K562 (cell line): ENCODE results near the gene POLR2C. TPM values are rescaled to one million over a fixed set of nuclear protein-coding genes. Genes with fewer than 3 reads are reported as not detected.

Experiments
- ATAC-seq: fragments of 200-7000 bp; cut with Tn5 transposase; 3 replicates; pipeline ENCODE4 v1.9.1; 2020; ENCODE audit warnings: moderate library complexity
- BruUV-seq: library from RNA; stranded (reverse); fragments of 400-500 nt; replicated peaks from 2 replicates; lab custom pipeline; 2021; lab: Mats Ljungman, UMichigan
- CTCF ChIA-PET: fragments of 300-600 bp; formaldehyde crosslinking; extraction: SDS; loops from one replicate; lab custom pipeline; 2021; ENCODE audit warnings: low intra/inter-chr PET ratio; lab: Yijun Ruan, JAX
- POLR2A ChIA-PET: fragments of 300-600, 350-650 bp; sonication (Branson Sonifier 250); formaldehyde crosslinking; extraction: SDS; loops from one replicate; lab custom pipeline; 2021; ENCODE audit warnings: antibody characterized with exemption, inconsistent platforms; lab: Yijun Ruan, JAX
- DNase-seq, 4 experiments: peaks; one replicate each; pipeline versions ENCODE4 v3.0.0 to v3.0.0-alpha.2; 2011 to 2018; ENCODE audit warnings: low spot score in 3 of 4, mixed read lengths in 3 of 4; ENCODE audit errors: extremely low read depth in 1 of 4
- FAIRE-seq: peaks from 2 replicates; lab custom pipeline; 2011; peaks lifted over from hg19 to GRCh38; lab: Jason Lieb, UNC
- H2AFZ ChIP-seq: 2 replicates; pipeline ENCODE4 v1.6.0; 2011; ENCODE audit warnings: low read depth, low read length, control low read depth, inconsistent platforms
- H3K27ac ChIP-seq: fragments of 200-600 bp; 3 replicates; pipeline ENCODE4 v1.8.0; 2011; ENCODE audit warnings: low read depth, mild to moderate bottlenecking, control low read depth, inconsistent platforms, low read length, moderate library complexity, mixed read lengths; ENCODE audit errors: extremely low read depth
- H3K27me3 ChIP-seq, 2 experiments: fragments of 300-600 bp in 1 of 2; 2 replicates in 1 of 2; 3 replicates in 1 of 2; pipeline versions ENCODE4 v1.6.0 to v1.8.0; 2011; ENCODE audit warnings: inconsistent platforms in 2 of 2, low read length in 2 of 2, mild to moderate bottlenecking in 1 of 2, mixed read lengths in 1 of 2, moderate library complexity in 1 of 2; ENCODE audit not compliant: control insufficient read depth in 2 of 2, insufficient read depth in 2 of 2
- H3K36me3 ChIP-seq: fragments of 300-600 bp; 3 replicates; pipeline ENCODE4 v1.8.0; 2011; ENCODE audit warnings: mild to moderate bottlenecking, low read length, inconsistent platforms; ENCODE audit not compliant: control insufficient read depth, insufficient read depth
- H3K4me1 ChIP-seq, 2 experiments: fragments of 200-600 bp in 1 of 2; replicated peaks in 1 of 2; 2 replicates in 1 of 2; 3 replicates in 1 of 2; pipeline versions ENCODE4 v1.5.1 to v1.8.0; 2011; ENCODE audit warnings: inconsistent platforms in 2 of 2, low read length in 2 of 2, mild to moderate bottlenecking in 1 of 2, mixed read lengths in 1 of 2, moderate library complexity in 1 of 2; ENCODE audit not compliant: control insufficient read depth in 2 of 2, insufficient read depth in 2 of 2
- H3K4me2 ChIP-seq: 2 replicates; pipeline ENCODE4 v1.6.1; 2011; ENCODE audit warnings: low read length, control low read depth, inconsistent platforms, mixed read lengths; ENCODE audit not compliant: insufficient read depth
- H3K4me3 ChIP-seq: fragments of 200-600 bp; sonication (generic), shearing (Covaris generic); 2 replicates; pipeline ENCODE4 v1.5.1; 2016; ENCODE audit warnings: control low read depth, inconsistent platforms
- H3K79me2 ChIP-seq: fragments of 200-600 bp; 3 replicates; pipeline ENCODE4 v1.8.0; 2011; ENCODE audit warnings: low read length, inconsistent platforms; ENCODE audit not compliant: control insufficient read depth, insufficient read depth
- H3K9ac ChIP-seq, 2 experiments: 2 replicates each; pipeline versions ENCODE4 v1.6.0 to v1.6.1; 2011; ENCODE audit warnings: low read depth in 2 of 2, low read length in 2 of 2, control low read depth in 1 of 2, inconsistent platforms in 1 of 2, mild to moderate bottlenecking in 1 of 2, mixed read lengths in 1 of 2; ENCODE audit not compliant: insufficient read depth in 1 of 2
- H3K9me1 ChIP-seq: one replicate; pipeline ENCODE4 v1.6.0; 2011; ENCODE audit warnings: inconsistent platforms, mild to moderate bottlenecking, low read length, moderate library complexity; ENCODE audit not compliant: control insufficient read depth, insufficient read depth
- H3K9me3 ChIP-seq: replicated peaks from 2 replicates; pipeline ENCODE4 v1.5.1; 2011; ENCODE audit warnings: low read depth, low read length, inconsistent platforms; ENCODE audit not compliant: control insufficient read depth, insufficient read depth
- H4K20me1 ChIP-seq: replicated peaks from 2 replicates; pipeline ENCODE4 v1.6.1; 2011; ENCODE audit warnings: low read length, inconsistent platforms, mixed read lengths; ENCODE audit not compliant: control insufficient read depth, insufficient read depth
- CEBPB ChIP-seq: fragments of 450-650 bp; IDR thresholded peaks from 2 replicates; pipeline ENCODE4 v1.6.1; 2016; ENCODE audit warnings: missing genetic modification characterization, missing compliant biosample characterization
- FOXP1 ChIP-seq: sonication (generic); formaldehyde crosslinking; IDR thresholded peaks from 2 replicates; pipeline ENCODE4 v1.8.0; 2022; ENCODE audit warnings: mild to moderate bottlenecking, missing genetic modification reagents
- HSF4 ChIP-seq: fragments of 250-450 bp; sonication (Bioruptor Pico); IDR thresholded peaks from 2 replicates; pipeline ENCODE4 v2.1.2; 2022; ENCODE audit warnings: mild to moderate bottlenecking, moderate library complexity, borderline replicate concordance
- PTRF ChIP-seq: fragments of 450-650 bp; IDR thresholded peaks from 2 replicates; pipeline ENCODE4 v1.6.1; 2016; ENCODE audit warnings: mild to moderate bottlenecking, missing genetic modification characterization, missing compliant biosample characterization
- RFX7 ChIP-seq: fragments of 250-450 bp; sonication (Bioruptor Pico); IDR thresholded peaks from 2 replicates; pipeline ENCODE4 v1.5.1; 2021; ENCODE audit warnings: mild to moderate bottlenecking
- TRIM28 ChIP-seq: fragments of 450-650 bp; IDR thresholded peaks from 2 replicates; pipeline ENCODE4 v1.6.1; 2017
- ZNF239 ChIP-seq: fragments of 250-450 bp; sonication (Bioruptor Pico); IDR thresholded peaks from 2 replicates; pipeline ENCODE4 v1.4.0; 2020; ENCODE audit warnings: mild to moderate bottlenecking
- ZNF584 ChIP-seq: fragments of 200-800 bp; sonication (Bioruptor generic); IDR thresholded peaks from 2 replicates; pipeline ENCODE4 v1.6.1; 2016; ENCODE audit warnings: low read depth, mild to moderate bottlenecking, missing genetic modification characterization, missing compliant biosample characterization
- ZNF764 ChIP-seq: fragments of 250-450 bp; sonication (Bioruptor Pico); IDR thresholded peaks from 2 replicates; pipeline ENCODE4 v1.4.0; 2020; ENCODE audit warnings: low read depth, mild to moderate bottlenecking, moderate library complexity
- WGBS: fragments of 100-300 bp; shearing (Covaris generic); methylation state at CpG from one replicate; pipeline ENCODE4 v1.1.6; 2016; ENCODE audit warnings: low coverage, mixed read lengths; ENCODE audit not compliant: insufficient coverage; ENCODE audit errors: missing lambda C conversion rate; 5-methylcytosine and 5-hydroxymethylcytosine counted together
- in situ Hi-C: fragments of 300-500 bp; cut with MboI; formaldehyde crosslinking; loops from 4 replicates; pipeline ENCODE4 v1.15.0; 2018; ENCODE audit warnings: inconsistent platforms, mixed read lengths
- intact Hi-C: fragments of 100-400 bp; cut with micrococcal nuclease; formaldehyde crosslinking; loops from 2 replicates; pipeline ENCODE4 v1.14.2; 2022
- polyA plus RNA-seq, 8 experiments: library from polyadenylated mRNA; depleted of rRNA in 4 of 8; stranded (reverse) in 5 of 8; unstranded in 3 of 8; fragments of >200 nt; fragmentation: Nextera tagmentation in 2 of 8; fragmentation: Illumina TruSeq in 1 of 8; extraction: Ambion mirVana in 2 of 8; extraction: Trizol in 1 of 8; gene quantifications; 2 replicates each; pipeline versions ENCODE4 v1.2.1 to v1.2.3, GENCODE V29; 2011 to 2014; ENCODE audit warnings: inconsistent platforms in 1 of 8, missing spikeins in 1 of 8
- total RNA-seq, 7 experiments: library from RNA; depleted of rRNA in 6 of 7; stranded (reverse); fragments of >200 nt in 6 of 7; fragmentation: Illumina TruSeq in 2 of 7; extraction: Trizol in 2 of 7; gene quantifications; 2 replicates each; pipeline versions ENCODE4 v1.2.1 to v1.2.3, GENCODE V29; 2011 to 2021; ENCODE audit warnings: low replicate concordance in 1 of 7
- TF ChIP-seq, protein P1 (sequence below): sonication (generic); formaldehyde crosslinking; IDR thresholded peaks from 2 replicates; pipeline ENCODE4 v1.8.0; 2022; ENCODE audit warnings: missing genetic modification reagents, mild to moderate bottlenecking, borderline replicate concordance

POLR2C gene
- total and polyA plus RNA-seq, 9 of the 15 experiments (the other 6 are each of a cell fraction or from before 2014, with no cell fraction given), result 70.3 to 163 (median 92.3) TPM

DNA sequence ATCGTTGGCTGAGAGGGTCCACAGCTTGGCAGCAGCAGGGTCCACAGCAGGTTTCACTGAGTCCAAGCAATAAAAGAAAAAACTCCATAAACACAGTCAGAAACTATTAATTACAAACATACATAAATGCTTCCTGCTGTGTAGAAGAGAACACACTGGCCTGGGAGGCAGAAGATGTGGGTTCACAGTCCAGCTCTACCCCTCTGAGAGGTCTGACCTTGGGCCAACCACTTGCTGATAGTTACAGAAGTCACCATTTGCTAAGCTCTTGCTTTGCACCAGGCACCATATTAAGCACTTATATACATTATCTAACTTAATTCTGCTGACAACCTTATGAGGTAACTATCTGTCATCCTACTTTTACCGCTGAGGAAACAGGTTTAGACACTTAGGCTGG lies 30.0 kb upstream of the POLR2C start:
- H4K20me1 ChIP-seq, result no peaks in the 10 kb centered on the region
- in situ Hi-C loops (no loop called here), intact Hi-C loops (no loop called here)
- H3K4me1 ChIP-seq, result no peaks in the 10 kb centered on the region
- ATAC-seq (no peak), DNase-seq (no peak), FAIRE-seq (no peak)
- H3K9ac ChIP-seq, result no peak overlapping the region
- no peak overlapping the region for H3K4me3 ChIP-seq
- BruUV-seq, result no TSS peak
- ChIA-PET POLR2A (interaction anchor here (0.5 to 2.5 kb wide), 4 partner anchors 9 to 571 kb away, joined by 3 to 8 read pairs (median 6); no protein-coding TSS in a partner anchor), CTCF (no interaction called here)
- 93% methylated on average over 2 of the region's 2 CpGs for WGBS
- H3K27me3 ChIP-seq, result no peaks in the 10 kb centered on the region
- no peak overlapping the region for H3K4me2 ChIP-seq
- H3K79me2 ChIP-seq, result no peaks in the 10 kb centered on the region
- no peak overlapping the region for H3K27ac ChIP-seq
- no peak overlapping the region for H2AFZ ChIP-seq
- H3K9me1 ChIP-seq, result no peaks in the 10 kb centered on the region
- H3K9me3 ChIP-seq, result no peaks in the 10 kb centered on the region
- H3K36me3 ChIP-seq, result peaks cover 93% of the 10 kb centered on the region
- no peak for TF ChIP-seq CEBPB
- TF ChIP-seq ZNF764 (CRISPR knock-in tag), result no peak
- TF ChIP-seq PTRF (tag), result no peak
- TF ChIP-seq, protein P1, sequence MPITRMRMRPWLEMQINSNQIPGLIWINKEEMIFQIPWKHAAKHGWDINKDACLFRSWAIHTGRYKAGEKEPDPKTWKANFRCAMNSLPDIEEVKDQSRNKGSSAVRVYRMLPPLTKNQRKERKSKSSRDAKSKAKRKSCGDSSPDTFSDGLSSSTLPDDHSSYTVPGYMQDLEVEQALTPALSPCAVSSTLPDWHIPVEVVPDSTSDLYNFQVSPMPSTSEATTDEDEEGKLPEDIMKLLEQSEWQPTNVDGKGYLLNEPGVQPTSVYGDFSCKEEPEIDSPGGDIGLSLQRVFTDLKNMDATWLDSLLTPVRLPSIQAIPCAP, result no peak
- TF ChIP-seq ZNF584, result no peak
- no peak for TF ChIP-seq TRIM28
- TF ChIP-seq ZNF239 (CRISPR knock-in tag), result no peak
- TF ChIP-seq HSF4 (CRISPR knock-in tag), result no peak
- TF ChIP-seq FOXP1 (CRISPR knock-in tag), result no peak
- no peak for TF ChIP-seq RFX7 (CRISPR knock-in tag)
- TF ChIP-seq, all 486 proteins: peak for 0
